Heart left ventricle (tissue), 13 donors: ENCODE data around the gene MRPL50.

Experiments
- CTCF ChIP-seq, 12 donors: fragments of 200-600 bp; sonication (generic) in 4 of 12; IDR thresholded peaks; one replicate each; pipeline versions ENCODE4 v1.5.0 to v1.8.0; 2018 to 2022; ENCODE audit warnings: antibody characterized with exemption in 12 of 12, mild to moderate bottlenecking in 5 of 12
- POLR2A ChIP-seq, 2 donors: fragments of 450-650 bp; IDR thresholded peaks; one replicate each; pipeline ENCODE4 v1.6.1; 2017; ENCODE audit warnings: antibody characterized with exemption in 2 of 2, mild to moderate bottlenecking in 2 of 2, moderate library complexity in 2 of 2
- donor health status: ischemic (EF 13 %, LVEDD 7.1; RV severe dilation, severe dysfunction).
- donor health status: DM: no; HTN: yes; CAD: no.
- donor health status: DM: no; HTN: no; CAD: no.
- donor health status: ischemic (EF 25% LVEDD 6.9; RV normal size, moderate dysfunction).
- donor health status: ischemic (EF 25% LVEDD 5.7; RV mildly dilated, moderate dysfunction).
- donor health status: ischemic (EF 35%, LVEDD 5.7; RV mildly dilated, moderate dysfunction).
- donor health status: nonischemic (EF 11% LVEDD 7.7; RV severe dilation, severe dysfunction).
- donor health status: DM: yes; HTN: yes; CAD: no.
- donor health status: PGD.
- donor health status: ischemic (EF 29% LVEDD 5.4; RV normal size, mild dysfunction).
- donor health status: nonischemic (EF 23%, LVEDD 6.1; RV moderate dilation, normal function).

- no peak for TF ChIP-seq CTCF (IDR thresholded peaks at IDR 0.05)
- no peak for TF ChIP-seq POLR2A (IDR thresholded peaks at IDR 0.05)
Measured at GRCh38 chr9:101446732-101447131, 48.3 kb upstream of the MRPL50 start.
